WI38 (cell line): ENCODE results near the gene BAD.

Experiments
- H3K4me3 ChIP-seq: 2 replicates; pipeline ENCODE4 v1.5.1; 2011; ENCODE audit warnings: low read depth, mild to moderate bottlenecking, control low read depth, low read length
- CTCF ChIP-seq: IDR thresholded peaks from 2 replicates; pipeline ENCODE4 v1.5.1; 2012; ENCODE audit warnings: low read depth, mild to moderate bottlenecking, control low read depth, low read length

BAD gene

GRCh38 chr11:64222651-64223000 lies 61.8 kb downstream of the BAD start:
- no peak for TF ChIP-seq CTCF

GRCh38 chr11:64220798-64221197 lies 63.7 kb downstream of the BAD start:
- TF ChIP-seq CTCF: no peak
- no peak overlapping the region for H3K4me3 ChIP-seq

More at GRCh38 chr11:64222651-64223000, 61.8 kb downstream of the BAD start:
- H3K4me3 ChIP-seq: no peak overlapping the region

GRCh38 chr11:64220271-64220670 lies 64.2 kb downstream of the BAD start:
- H3K4me3 ChIP-seq: no peak overlapping the region
- TF ChIP-seq CTCF: no peak
